Kidney (tissue), 14 donors: Measurements from ENCODE around the gene TEX48. TPM values are rescaled to one million over a fixed set of nuclear protein-coding genes. Genes with fewer than 3 reads are reported as not detected.

Source experiments
- DNase-seq, 5 donors: peaks; one replicate each; pipeline ENCODE4 v3.0.0-alpha.2; 2013 to 2020
- FAIRE-seq: peaks from 2 replicates; lab custom pipeline; 2012; peaks lifted over from hg19 to GRCh38; lab: Jason Lieb, UNC
- H3K27ac ChIP-seq, 2 donors: one replicate each; pipeline ENCODE4 v1.7.0; 2013; ENCODE audit warnings: low read depth in 2 of 2, low read length in 2 of 2, inconsistent platforms in 1 of 2
- H3K27me3 ChIP-seq: one replicate; pipeline ENCODE4 v1.7.1; 2013; ENCODE audit warnings: low read length, inconsistent platforms; ENCODE audit not compliant: control insufficient read depth, insufficient read depth
- H3K36me3 ChIP-seq, 3 donors: one replicate each; pipeline versions ENCODE4 v1.7.0 to v1.7.1; 2013; ENCODE audit warnings: low read length in 3 of 3, control low read depth in 1 of 3, inconsistent platforms in 1 of 3; ENCODE audit not compliant: insufficient read depth in 3 of 3, control insufficient read depth in 2 of 3
- H3K4me1 ChIP-seq, 3 donors: one replicate each; pipeline versions ENCODE4 v1.7.0 to v1.7.1; 2013; ENCODE audit warnings: low read length in 3 of 3, inconsistent platforms in 1 of 3, low read depth in 1 of 3; ENCODE audit not compliant: control insufficient read depth in 2 of 3, insufficient read depth in 2 of 3
- H3K4me3 ChIP-seq, 3 donors: one replicate each; pipeline versions ENCODE4 v1.7.0 to v1.8.1; 2013; ENCODE audit warnings: low read length in 3 of 3, control low read depth in 1 of 3, inconsistent platforms in 1 of 3
- H3K9ac ChIP-seq, 3 donors: one replicate each; pipeline versions ENCODE4 v1.7.0 to v1.7.1; 2013; ENCODE audit warnings: low read length in 3 of 3, control low read depth in 1 of 3, inconsistent platforms in 1 of 3
- H3K9me3 ChIP-seq, 3 donors: one replicate each; pipeline versions ENCODE4 v1.7.0 to v1.7.1; 2013; ENCODE audit warnings: low read length in 3 of 3, control low read depth in 1 of 3, inconsistent platforms in 1 of 3; ENCODE audit not compliant: control insufficient read depth in 2 of 3, insufficient read depth in 1 of 3
- intact Hi-C: fragments of 100-400 bp; cut with DNase I; formaldehyde crosslinking; loops from one replicate; pipeline ENCODE4 v1.11.1; 2022
- polyA plus RNA-seq: library from polyadenylated mRNA; stranded (reverse); fragments of 350-450 nt; fragmentation: Illumina TruSeq; extraction: RNeasy Lipid Tissue Mini Kit (QIAGEN cat#74804); gene quantifications from one replicate; pipeline ENCODE4 v1.2.3, GENCODE V29; 2014; ENCODE audit warnings: low read depth, low replicate concordance; ENCODE audit not compliant: insufficient read depth
- total RNA-seq: library from RNA; stranded (reverse); fragmentation: NEBNext Ultra II Directional; extraction: Animal tissue kit (Norgen Biotek cat#: 25700); gene quantifications from one replicate; pipeline ENCODE4 v1.2.1, GENCODE V29; 2021
- TF ChIP-seq, protein P1 (sequence below): IDR thresholded peaks from 3 replicates; pipeline ENCODE4 v1.5.1; 2012; ENCODE audit warnings: mild to moderate bottlenecking, moderate library complexity, borderline replicate concordance; ENCODE audit not compliant: insufficient read depth; ENCODE audit errors: extremely low read depth
- donor health status: control.
- donor health status: control.
- donor health status: control.
- donor health status: control.
- donor health status: control.
- donor health status: DM: yes; HTN: yes; CAD: no.
- donor health status: Normal renal cell carcinoma (clear cell type).

Gene TEX48
- total and polyA plus RNA-seq, 2 donors from 2014 or later: not detected

DNA sequence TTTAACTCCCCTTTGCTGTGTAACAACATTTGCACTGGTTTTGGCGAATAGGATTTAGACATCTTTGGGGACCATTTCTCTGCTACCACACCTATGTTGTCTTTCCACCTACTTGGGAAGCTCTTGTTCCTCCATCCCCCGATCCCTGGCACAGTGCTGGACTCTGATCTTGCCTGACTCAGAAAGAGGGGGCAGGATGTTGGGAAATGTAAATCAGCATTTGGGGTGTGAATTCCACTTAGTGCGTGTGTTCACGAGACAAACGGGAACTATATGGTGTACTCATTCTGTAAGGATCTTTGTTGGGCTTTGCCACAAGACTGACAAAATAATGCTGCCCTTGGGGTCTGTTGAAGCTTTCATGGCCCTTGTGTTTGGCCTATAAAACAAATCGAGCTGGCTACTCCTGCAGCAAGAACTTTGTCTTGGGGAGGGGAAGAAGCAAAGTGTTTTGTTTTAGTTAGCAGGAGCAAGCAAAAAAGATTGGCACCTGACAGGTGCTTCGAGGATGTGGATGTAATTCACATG is 52.4 kb downstream of the TEX48 start:
- Histone ChIP-seq H3K9ac (no peak overlapping the region), H3K4me3 (no peak overlapping the region), H3K4me1 (no peaks in the 10 kb centered on the region), H3K27ac (no peak overlapping the region), H3K27me3 (no peaks in the 10 kb centered on the region), H3K9me3 (no peaks in the 10 kb centered on the region), H3K36me3 (peaks cover 0 to 31% (median 18%) of the 10 kb centered on the region in 3 donors)
- DNase-seq (no peak), FAIRE-seq (no peak)
- intact Hi-C loops: no loop called here
- TF ChIP-seq, protein P1, sequence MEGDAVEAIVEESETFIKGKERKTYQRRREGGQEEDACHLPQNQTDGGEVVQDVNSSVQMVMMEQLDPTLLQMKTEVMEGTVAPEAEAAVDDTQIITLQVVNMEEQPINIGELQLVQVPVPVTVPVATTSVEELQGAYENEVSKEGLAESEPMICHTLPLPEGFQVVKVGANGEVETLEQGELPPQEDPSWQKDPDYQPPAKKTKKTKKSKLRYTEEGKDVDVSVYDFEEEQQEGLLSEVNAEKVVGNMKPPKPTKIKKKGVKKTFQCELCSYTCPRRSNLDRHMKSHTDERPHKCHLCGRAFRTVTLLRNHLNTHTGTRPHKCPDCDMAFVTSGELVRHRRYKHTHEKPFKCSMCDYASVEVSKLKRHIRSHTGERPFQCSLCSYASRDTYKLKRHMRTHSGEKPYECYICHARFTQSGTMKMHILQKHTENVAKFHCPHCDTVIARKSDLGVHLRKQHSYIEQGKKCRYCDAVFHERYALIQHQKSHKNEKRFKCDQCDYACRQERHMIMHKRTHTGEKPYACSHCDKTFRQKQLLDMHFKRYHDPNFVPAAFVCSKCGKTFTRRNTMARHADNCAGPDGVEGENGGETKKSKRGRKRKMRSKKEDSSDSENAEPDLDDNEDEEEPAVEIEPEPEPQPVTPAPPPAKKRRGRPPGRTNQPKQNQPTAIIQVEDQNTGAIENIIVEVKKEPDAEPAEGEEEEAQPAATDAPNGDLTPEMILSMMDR: no peak

DNA sequence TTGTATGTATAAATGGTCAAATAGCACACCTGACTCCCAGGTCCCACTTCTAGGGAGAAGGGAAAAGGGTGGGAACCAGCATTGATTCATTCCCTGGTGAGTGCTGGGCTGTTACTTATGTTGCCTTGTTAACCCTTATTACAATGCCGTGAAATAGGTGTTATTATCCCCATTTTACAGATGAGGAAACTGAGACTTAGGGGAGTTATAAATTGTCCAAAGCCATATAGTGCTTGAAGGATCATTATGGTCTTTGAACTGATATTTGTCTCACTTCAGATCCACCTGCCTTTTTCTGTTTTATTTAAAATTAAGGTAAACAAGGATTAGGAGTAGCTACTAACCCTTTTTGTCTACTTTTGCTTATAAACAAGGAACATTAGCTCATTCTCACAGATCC is 54.4 kb downstream of the TEX48 start:
- no peak overlapping the region for H3K9ac ChIP-seq
- H3K27ac ChIP-seq: no peak overlapping the region
- no peak overlapping the region for H3K4me3 ChIP-seq
- H3K9me3 ChIP-seq: no peaks in the 10 kb centered on the region
- no peaks in the 10 kb centered on the region for H3K4me1 ChIP-seq
- TF ChIP-seq, protein P1: no peak
- no peaks in the 10 kb centered on the region for H3K27me3 ChIP-seq
- intact Hi-C loops: no loop called here
- no peak for DNase-seq
- FAIRE-seq: no peak
- peaks cover 0 to 20% (median 9%) of the 10 kb centered on the region in 3 donors for H3K36me3 ChIP-seq

DNA sequence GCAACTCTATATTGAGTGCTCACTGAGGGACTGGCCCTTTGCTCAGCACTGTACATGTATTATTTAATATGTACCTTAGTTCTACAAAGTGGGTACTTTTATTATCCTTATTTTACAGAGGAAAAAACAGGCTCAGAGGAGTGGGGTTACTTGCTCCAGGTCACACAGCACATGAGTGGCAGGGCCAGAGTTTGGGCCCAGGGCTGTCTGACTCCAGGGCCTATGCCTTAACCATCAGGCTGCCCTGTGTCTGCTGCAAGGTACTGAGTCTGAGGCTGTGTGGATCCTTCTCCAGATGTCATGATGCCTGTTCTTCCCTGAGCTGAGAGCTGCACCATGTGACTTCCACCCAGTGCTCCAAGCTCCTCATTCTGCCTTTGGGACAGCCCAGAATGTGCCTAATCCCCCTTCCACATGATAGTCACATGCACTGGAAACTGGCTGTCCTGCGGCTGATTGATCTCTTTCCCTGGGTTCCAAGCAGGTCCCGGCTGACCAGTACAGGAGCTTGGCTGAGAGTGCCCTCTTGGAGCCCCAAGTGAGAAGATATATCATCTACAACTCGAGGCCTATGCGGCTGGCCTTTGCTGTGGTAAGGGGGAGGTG is 55.5 kb downstream of the TEX48 start:
- intact Hi-C loops: no loop called here
- TF ChIP-seq, protein P1: no peak

DNA sequence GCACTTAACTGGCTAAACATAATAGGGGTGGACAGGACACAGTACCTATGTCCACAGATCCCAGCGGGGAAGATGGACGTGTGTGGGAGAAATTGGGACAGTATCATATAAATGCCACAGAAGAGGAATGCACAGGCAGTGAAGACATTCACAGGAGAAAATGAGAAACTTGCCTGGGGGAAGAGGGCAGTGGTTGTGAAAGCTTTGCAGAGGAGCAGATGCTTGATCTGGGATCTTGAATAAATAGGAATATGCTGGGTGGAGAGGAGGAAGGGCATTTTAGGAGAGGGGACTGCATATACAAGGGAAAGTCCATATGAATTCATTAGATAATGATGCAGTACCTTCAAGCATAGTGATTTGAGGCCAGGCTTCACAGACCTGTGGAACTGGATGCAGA is 57.3 kb downstream of the TEX48 start:
- Histone ChIP-seq H3K9me3 (no peaks in the 10 kb centered on the region), H3K4me3 (no peak overlapping the region), H3K27me3 (no peaks in the 10 kb centered on the region), H3K36me3 (peaks cover 0 to 12% (median 7%) of the 10 kb centered on the region in 3 donors), H3K9ac (no peak overlapping the region), H3K4me1 (no peaks in the 10 kb centered on the region), H3K27ac (no peak overlapping the region)
- no peak for FAIRE-seq
- intact Hi-C loops: no loop called here
- no peak for DNase-seq
- TF ChIP-seq, protein P1: no peak

More for the DNA sequence above, 55.5 kb downstream of the TEX48 start:
- H3K4me1 ChIP-seq: no peaks in the 10 kb centered on the region
- H3K27me3 ChIP-seq: no peaks in the 10 kb centered on the region
- DNase-seq (no peak), FAIRE-seq (no peak)
- H3K27ac ChIP-seq: no peak overlapping the region
- H3K9ac ChIP-seq: no peak overlapping the region
- H3K4me3 ChIP-seq: no peak overlapping the region
- H3K9me3 ChIP-seq: no peaks in the 10 kb centered on the region
- H3K36me3 ChIP-seq: peaks cover 0 to 20% (median 9%) of the 10 kb centered on the region in 3 donors
